H1 (cell line): ENCODE results near the gene SEMA3F. TPM values are rescaled to one million over a fixed set of nuclear protein-coding genes. Genes with fewer than 3 reads are reported as not detected.

Experiments used
- CTCF ChIA-PET: fragments of 300-600 bp; sonication (Branson Sonifier 250); formaldehyde crosslinking; loops from one replicate; lab custom pipeline; 2021; ENCODE audit not compliant: partially characterized antibody; lab: Charles Lee
- POLR2A ChIA-PET: fragments of 300-600 bp; sonication (Branson Sonifier 250); formaldehyde crosslinking; loops from one replicate; lab custom pipeline; 2021; ENCODE audit warnings: inconsistent platforms; ENCODE audit not compliant: partially characterized antibody; lab: Charles Lee
- DNase-seq, 2 experiments: peaks; one replicate each; pipeline versions ENCODE4 v3.0.0 to v3.0.0-alpha.2; 2010 to 2022; ENCODE audit warnings: low spot score in 2 of 2, low read depth in 1 of 2, mixed read lengths in 1 of 2
- FAIRE-seq: peaks from 2 replicates; lab custom pipeline; 2011; peaks lifted over from hg19 to GRCh38; lab: Jason Lieb, UNC
- H2AFZ ChIP-seq: 2 replicates; pipeline ENCODE4 v1.8.1; 2012; ENCODE audit warnings: low read length, inconsistent platforms
- H2AK5ac ChIP-seq: 2 replicates; pipeline ENCODE4 v1.6.1; 2013; ENCODE audit warnings: low read depth, low read length
- H2BK120ac ChIP-seq: replicated peaks from 2 replicates; pipeline ENCODE3; 2013; ENCODE audit warnings: low read depth, low read length, inconsistent platforms
- H2BK12ac ChIP-seq: 2 replicates; pipeline ENCODE4 v1.6.1; 2013; ENCODE audit warnings: low read depth, low read length
- H2BK15ac ChIP-seq: 2 replicates; pipeline ENCODE4 v1.6.1; 2013; ENCODE audit warnings: low read length
- H2BK20ac ChIP-seq: 2 replicates; pipeline ENCODE4 v1.6.1; 2013; ENCODE audit warnings: low read length
- H2BK5ac ChIP-seq: 2 replicates; pipeline ENCODE4 v1.6.1; 2013; ENCODE audit warnings: low read depth, low read length
- H3K14ac ChIP-seq: 2 replicates; pipeline ENCODE4 v1.6.1; 2013; ENCODE audit warnings: inconsistent platforms; ENCODE audit not compliant: insufficient read length
- H3K18ac ChIP-seq: 2 replicates; pipeline ENCODE4 v1.6.1; 2013; ENCODE audit warnings: low read length; ENCODE audit errors: extremely low read depth
- H3K23ac ChIP-seq: 2 replicates; pipeline ENCODE4 v1.6.1; 2013; ENCODE audit warnings: inconsistent platforms; ENCODE audit not compliant: insufficient read length
- H3K23me2 ChIP-seq: 2 replicates; pipeline ENCODE4 v1.6.1; 2013; ENCODE audit warnings: low read depth, low read length
- H3K27ac ChIP-seq: 2 replicates; pipeline ENCODE4 v1.6.1; 2011; ENCODE audit warnings: low read depth, low read length, inconsistent platforms
- H3K27me3 ChIP-seq, 4 experiments: replicated peaks in 1 of 4; 1 replicate in 1 of 4; 2 replicates in 3 of 4; pipeline versions ENCODE4 v1.6.1 to v1.8.1; 2011 to 2013; ENCODE audit warnings: low read length in 3 of 4, mild to moderate bottlenecking in 3 of 4, inconsistent platforms in 2 of 4, mixed read lengths in 2 of 4, moderate library complexity in 1 of 4; ENCODE audit not compliant: control insufficient read depth in 3 of 4, insufficient read depth in 3 of 4; ENCODE audit errors: extremely low read depth in 1 of 4
- H3K36me3 ChIP-seq, 4 experiments: 2 replicates each; pipeline versions ENCODE4 v1.6.1 to v1.8.1; 2011 to 2013; ENCODE audit warnings: mild to moderate bottlenecking in 4 of 4, low read length in 3 of 4, moderate library complexity in 2 of 4, control low read depth in 1 of 4, inconsistent platforms in 1 of 4; ENCODE audit not compliant: insufficient read depth in 4 of 4, control insufficient read depth in 2 of 4
- H3K4ac ChIP-seq: replicated peaks from 2 replicates; pipeline ENCODE3; 2013; ENCODE audit warnings: low read length, low read depth, mixed read lengths, inconsistent platforms; ENCODE audit not compliant: insufficient read length
- H3K4me1 ChIP-seq, 4 experiments: replicated peaks in 1 of 4; 1 replicate in 1 of 4; 2 replicates in 3 of 4; pipeline versions ENCODE4 v1.6.1 to v1.8.1; 2011 to 2013; ENCODE audit warnings: low read length in 3 of 4, inconsistent platforms in 2 of 4, mixed read lengths in 1 of 4; ENCODE audit not compliant: insufficient read depth in 4 of 4, control insufficient read depth in 3 of 4
- H3K4me2 ChIP-seq, 2 experiments: 2 replicates each; pipeline versions ENCODE4 v1.6.1 to v1.8.1; 2011 to 2013; ENCODE audit warnings: low read depth in 2 of 2, low read length in 2 of 2, control low read depth in 1 of 2, inconsistent platforms in 1 of 2, mild to moderate bottlenecking in 1 of 2; ENCODE audit not compliant: insufficient read depth in 1 of 2
- H3K4me3 ChIP-seq, 4 experiments: fragments of 200-600, 300-600 bp in 1 of 4; sonication (generic), shearing (Covaris generic), sonication (Bioruptor Twin) in 1 of 4; 2 replicates each; pipeline versions ENCODE4 v1.5.1 to v1.8.1; 2011 to 2016; ENCODE audit warnings: low read length in 4 of 4, low read depth in 3 of 4, control low read depth in 2 of 4, inconsistent platforms in 2 of 4, mild to moderate bottlenecking in 2 of 4, mixed read lengths in 1 of 4, moderate library complexity in 1 of 4; ENCODE audit not compliant: insufficient read depth in 2 of 4; ENCODE audit errors: extremely low read depth in 1 of 4
- H3K56ac ChIP-seq: replicated peaks from 2 replicates; pipeline ENCODE3; 2013; ENCODE audit warnings: low read depth, mild to moderate bottlenecking, mixed read lengths, low read length, inconsistent platforms; ENCODE audit not compliant: insufficient read length
- H3K79me1 ChIP-seq: 2 replicates; pipeline ENCODE4 v1.6.1; 2013; ENCODE audit warnings: low read depth, low read length, control low read depth
- H3K79me2 ChIP-seq, 2 experiments: 2 replicates each; pipeline versions ENCODE4 v1.6.1 to v1.8.1; 2012 to 2013; ENCODE audit warnings: low read length in 2 of 2, mild to moderate bottlenecking in 2 of 2, inconsistent platforms in 1 of 2; ENCODE audit not compliant: insufficient read depth in 2 of 2, control insufficient read depth in 1 of 2
- H3K9ac ChIP-seq, 4 experiments: replicated peaks in 1 of 4; 1 replicate in 1 of 4; 2 replicates in 3 of 4; pipeline versions ENCODE4 v1.6.1 to v1.8.1; 2011 to 2013; ENCODE audit warnings: low read depth in 3 of 4, low read length in 3 of 4, control low read depth in 2 of 4, mild to moderate bottlenecking in 2 of 4, moderate library complexity in 2 of 4, inconsistent platforms in 1 of 4; ENCODE audit errors: extremely low read depth in 1 of 4
- H3K9me3 ChIP-seq, 2 experiments: 2 replicates each; pipeline versions ENCODE4 v1.6.1 to v1.8.1; 2012 to 2013; ENCODE audit warnings: mild to moderate bottlenecking in 2 of 2, moderate library complexity in 2 of 2, control low read depth in 1 of 2, inconsistent platforms in 1 of 2, low read depth in 1 of 2, low read length in 1 of 2, mixed read lengths in 1 of 2; ENCODE audit not compliant: insufficient read depth in 2 of 2
- H4K20me1 ChIP-seq, 2 experiments: replicated peaks in 1 of 2; 2 replicates each; pipeline versions ENCODE3 to v1.8.1; 2011 to 2013; ENCODE audit warnings: inconsistent platforms in 2 of 2, low read length in 2 of 2, mild to moderate bottlenecking in 1 of 2; ENCODE audit not compliant: insufficient read depth in 2 of 2, control insufficient read depth in 1 of 2
- H4K5ac ChIP-seq: 2 replicates; pipeline ENCODE4 v1.6.1; 2013; ENCODE audit warnings: low read length, low read depth, mixed read lengths, inconsistent platforms; ENCODE audit not compliant: insufficient read length
- H4K8ac ChIP-seq: 2 replicates; pipeline ENCODE4 v1.8.0; 2013; ENCODE audit warnings: mild to moderate bottlenecking, moderate library complexity, low read length, inconsistent platforms; ENCODE audit not compliant: insufficient read depth; ENCODE audit errors: extremely low read depth
- H4K91ac ChIP-seq: replicated peaks from 2 replicates; pipeline ENCODE3; 2013; ENCODE audit warnings: low read length, mixed read lengths, inconsistent platforms; ENCODE audit not compliant: insufficient read length
- ASH2L ChIP-seq: fragments of 200-600, 300-600 bp; sonication (generic); IDR thresholded peaks from one replicate; pipeline ENCODE4 v1.7.1; 2017; ENCODE audit warnings: low read length
- CTCF ChIP-seq, 3 experiments: IDR thresholded peaks; 1 replicate in 2 of 3; 2 replicates in 1 of 3; pipeline versions ENCODE4 v1.5.1 to v1.6.1; 2011; ENCODE audit warnings: low read length in 3 of 3, mild to moderate bottlenecking in 3 of 3, inconsistent platforms in 2 of 3, low read depth in 1 of 3, moderate library complexity in 1 of 3; ENCODE audit not compliant: insufficient read depth in 1 of 3; ENCODE audit errors: control extremely low read depth in 1 of 3
- SP1 ChIP-seq: IDR thresholded peaks from 2 replicates; pipeline ENCODE4 v1.6.1; 2011; ENCODE audit warnings: low read depth, low read length
- TAF1 ChIP-seq: IDR thresholded peaks from 2 replicates; pipeline ENCODE4 v1.6.1; 2011; ENCODE audit warnings: mild to moderate bottlenecking, low read depth, low read length
- WGBS, 2 experiments: shearing (Covaris generic) in 1 of 2; methylation state at CpG; one replicate each; pipeline versions ENCODE4 v1.1.6 to v1.1.7; 2013 to 2015; ENCODE audit warnings: low lambda C conversion rate in 2 of 2, mixed read lengths in 2 of 2, inconsistent platforms in 1 of 2, low coverage in 1 of 2, missing lambda C conversion rate in 1 of 2; ENCODE audit not compliant: insufficient replicate concordance in 2 of 2, insufficient coverage in 1 of 2, insufficient read length in 1 of 2; ENCODE audit errors: extremely low coverage in 1 of 2, missing lambda C conversion rate in 1 of 2; 5-methylcytosine and 5-hydroxymethylcytosine counted together
- polyA plus RNA-seq, 7 experiments: library from polyadenylated mRNA; depleted of rRNA in 3 of 7; stranded (reverse) in 5 of 7; unstranded in 2 of 7; fragments of >200 nt in 5 of 7; fragments of 200-250 nt in 2 of 7; gene quantifications; 1 replicate in 5 of 7; 2 replicates in 1 of 7; 4 replicates in 1 of 7; pipeline versions ENCODE4 v1.2.1 to v1.2.3, GENCODE V29; 2011 to 2013; ENCODE audit warnings: missing spikeins in 2 of 7, mixed read lengths in 2 of 7
- total RNA-seq: library from RNA; stranded (reverse); fragmentation: NEBNext Ultra II Directional; extraction: Animal tissue kit (Norgen Biotek cat#: 25700); gene quantifications from 2 replicates; pipeline ENCODE4 v1.2.1, GENCODE V29; 2021

Gene SEMA3F
- total and polyA plus RNA-seq, 2 of the 8 experiments (the other 6 are each of a cell fraction or from before 2014, with no cell fraction given) = 20.3 to 37.0 TPM

GRCh38 chr3:50138266-50139200 lies 16.6 kb upstream of the SEMA3F start:
- no peaks in the 10 kb centered on the region for H3K36me3 ChIP-seq
- peak overlapping the region; percentile 98 for H2BK20ac ChIP-seq
- DNase-seq (peak in 1 of 2 experiments; percentile 71), FAIRE-seq (peak; percentile 24)
- peak overlapping the region; percentile 92 for H3K4ac ChIP-seq
- H3K4me3 ChIP-seq = peak overlapping the region in 3 of 4 experiments; percentile 17 to 45 (median 36); a peak in 3 of 8 replicates
- no peak overlapping the region for H3K14ac ChIP-seq
- peak overlapping the region; percentile 46; the same call in 1 of the 2 replicates for H2AK5ac ChIP-seq
- ChIA-PET CTCF (interaction anchor here (0.7 to 7.1 kb wide), 15 partner anchors 9 to 136 kb away, joined by 3 to 68 read pairs (median 4); partner anchors contain the start of gene GNAT1), POLR2A (interaction anchor here (0.7 to 10.6 kb wide), 14 partner anchors 9 to 103 kb away, joined by 3 to 133 read pairs (median 5); partner anchors contain the start of gene GNAI2)
- no peaks in the 10 kb centered on the region; the same call in 1 of the 2 replicates for H3K23me2 ChIP-seq
- H2BK5ac ChIP-seq = peak overlapping the region; percentile 96
- no peak overlapping the region for H3K23ac ChIP-seq
- H3K9ac ChIP-seq = no peak overlapping the region; a peak in 1 of 7 replicates
- H3K9me3 ChIP-seq = no peaks in the 10 kb centered on the region
- WGBS, 2 experiments = 19% methylated on average over 10 of the region's 13 CpGs; no CpG with 5 or more reads in 1 of the 2 experiments
- H3K56ac ChIP-seq = peak overlapping the region; percentile 57
- no peaks in the 10 kb centered on the region for H3K79me1 ChIP-seq
- H3K27ac ChIP-seq = peak overlapping the region; percentile 41; the same call in 1 of the 2 replicates
- H3K27me3 ChIP-seq = no peaks in the 10 kb centered on the region; a peak in 1 of 7 replicates
- peak overlapping the region; percentile 99; the same call in 1 of the 2 replicates for H2BK12ac ChIP-seq
- peaks cover 4 to 32% (median 28%) of the 10 kb centered on the region in 4 experiments for H3K4me1 ChIP-seq
- H3K18ac ChIP-seq = peak overlapping the region; percentile 95
- peak overlapping the region; percentile 35; the same call in 1 of the 2 replicates for H4K8ac ChIP-seq
- no peaks in the 10 kb centered on the region for H3K79me2 ChIP-seq
- peak overlapping the region; percentile 95 for H2BK15ac ChIP-seq
- peak overlapping the region; percentile 65 to 70 for H3K4me2 ChIP-seq
- H4K20me1 ChIP-seq = no peaks in the 10 kb centered on the region
- peak overlapping the region; percentile 76 for H4K5ac ChIP-seq
- no peak overlapping the region for H2AFZ ChIP-seq
- TF ChIP-seq TAF1 (0 out of 2 replicates have a peak, but pooled peaks have one; percentile 37), CTCF (IDR thresholded peaks at IDR 0.05; ENCODE audit: control extremely low read depth in 1 of 3, insufficient read depth in 1 of 3, low read depth in 1 of 3, low read length in 3 of 3) (no peak), ASH2L (peak; percentile 76), SP1 (0 out of 2 replicates have a peak, but pooled peaks have one; percentile 36)
- H2BK120ac ChIP-seq = peak overlapping the region; percentile 73
- peak overlapping the region; percentile 86 for H4K91ac ChIP-seq
